Stimulated activated CD8-positive, alpha-beta memory T cell treated with anti-CD3 and anti-CD28 coated beads, Interleukin-15, amount 100 ng/mL, for 4 hours (primary cell): Measurements from ENCODE around the gene SERP2.

Source experiments
- DNase-seq, 2 donors: peaks; one replicate each; pipeline ENCODE4 v3.0.0-alpha.2; 2020; ENCODE audit warnings: low read depth in 2 of 2

Gene SERP2

DNA sequence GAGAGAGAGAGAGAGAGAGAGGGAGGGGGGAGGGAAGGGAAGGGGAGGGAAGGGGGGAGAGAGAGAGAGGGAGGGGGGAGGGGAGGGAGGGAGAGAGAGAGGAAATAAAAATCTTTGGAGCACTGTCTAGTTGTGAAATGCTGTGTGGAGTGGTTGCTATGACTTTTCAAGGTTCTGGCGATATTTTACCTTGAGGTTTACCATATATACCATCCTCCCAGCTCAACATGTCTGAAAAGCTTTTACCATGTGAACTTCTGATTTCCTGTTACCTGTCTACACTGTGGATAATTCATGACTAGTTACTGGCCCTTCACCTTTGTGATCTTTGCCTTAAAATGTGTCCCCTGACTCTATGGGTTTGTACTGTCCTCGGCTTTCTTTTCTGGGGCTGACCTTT, 38.2 kb downstream of the SERP2 start:
- DNase-seq: no peak

DNA sequence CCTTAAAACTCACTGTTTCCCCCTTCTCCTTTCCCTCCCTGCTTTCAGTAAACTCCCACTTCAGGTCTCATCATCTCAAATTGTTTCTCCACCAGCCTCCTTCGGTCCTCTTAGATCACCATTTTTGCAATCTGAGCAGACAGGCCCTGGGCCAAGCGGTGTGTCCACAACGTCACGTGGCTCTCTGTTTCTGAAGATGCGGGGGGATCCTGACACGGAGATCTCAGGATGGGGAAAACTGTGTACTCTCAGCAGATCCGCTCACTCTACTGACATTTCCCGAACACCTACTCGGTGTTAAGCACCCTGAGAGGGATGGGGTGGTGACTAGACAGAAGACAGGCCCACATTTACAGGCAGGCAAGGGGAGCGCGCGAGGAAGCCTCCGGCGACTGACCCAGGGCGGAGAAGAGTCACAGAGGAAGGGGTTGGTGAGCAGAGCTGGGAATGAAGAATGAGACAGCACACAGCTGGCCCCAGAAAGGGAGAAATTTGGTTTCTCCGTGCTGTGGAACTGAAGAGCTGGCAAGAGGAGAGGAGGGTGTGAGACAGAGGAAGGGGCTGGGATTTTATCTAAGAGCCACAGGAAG, 38.8 kb downstream of the SERP2 start:
- no peak for DNase-seq

DNA sequence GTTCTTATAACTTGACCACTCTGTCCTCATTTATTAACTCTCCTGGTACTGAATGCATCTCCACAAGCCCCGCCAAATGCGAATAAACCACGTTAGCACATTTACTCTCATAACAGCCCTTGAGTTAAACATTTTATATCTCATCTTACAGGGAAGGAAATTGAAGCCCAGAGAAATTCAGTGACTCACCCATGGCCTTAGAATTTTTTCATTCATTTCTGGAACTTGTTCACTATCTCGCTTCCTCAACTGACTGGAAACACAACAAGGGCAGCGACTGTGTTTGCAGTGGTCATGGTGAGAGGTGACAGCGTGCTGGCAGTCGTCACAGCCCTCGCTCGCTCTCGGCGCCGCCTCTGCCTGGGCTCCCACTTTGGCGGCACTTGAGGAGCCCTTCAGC, 39.5 kb downstream of the SERP2 start:
- no peak for DNase-seq

DNA sequence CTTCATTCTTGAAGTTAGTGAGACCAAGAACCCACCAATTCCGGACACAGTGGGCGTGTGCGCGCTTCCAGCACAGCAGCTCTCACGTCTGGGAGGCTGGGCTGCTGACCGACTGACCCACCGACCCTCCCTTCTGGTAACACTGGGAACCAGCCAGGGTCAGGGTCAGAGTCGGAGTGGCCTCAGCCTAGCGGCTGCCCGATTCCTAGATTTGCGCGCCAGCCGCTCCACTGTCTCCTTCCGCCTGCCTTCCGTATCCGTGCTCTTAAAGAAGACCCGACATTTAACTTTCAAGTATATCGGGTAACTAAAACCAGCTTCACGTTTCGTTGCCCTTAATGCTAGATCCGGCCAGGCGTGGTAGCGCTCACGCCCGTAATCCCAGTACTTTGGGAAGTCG, 41.1 kb downstream of the SERP2 start:
- DNase-seq: no peak

DNA sequence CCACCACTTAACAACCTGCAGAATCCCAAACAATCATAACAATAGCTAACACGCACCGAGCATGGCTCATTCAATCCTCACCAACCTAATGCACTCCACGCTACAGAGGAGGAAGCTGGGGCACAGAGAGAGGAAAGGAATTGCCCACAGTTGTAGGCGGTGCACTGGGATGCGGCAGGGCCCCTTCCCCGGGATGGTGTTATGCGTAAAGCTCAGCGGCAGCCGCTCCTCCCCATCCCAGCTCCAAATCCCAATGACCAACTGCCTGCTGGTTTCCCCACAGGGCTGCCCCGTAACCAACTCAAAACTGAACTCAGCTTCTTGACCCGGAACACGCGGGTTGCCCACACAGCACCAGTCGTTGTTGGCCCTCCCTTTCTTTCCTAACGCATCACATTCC, 42.2 kb downstream of the SERP2 start:
- no peak for DNase-seq

DNA sequence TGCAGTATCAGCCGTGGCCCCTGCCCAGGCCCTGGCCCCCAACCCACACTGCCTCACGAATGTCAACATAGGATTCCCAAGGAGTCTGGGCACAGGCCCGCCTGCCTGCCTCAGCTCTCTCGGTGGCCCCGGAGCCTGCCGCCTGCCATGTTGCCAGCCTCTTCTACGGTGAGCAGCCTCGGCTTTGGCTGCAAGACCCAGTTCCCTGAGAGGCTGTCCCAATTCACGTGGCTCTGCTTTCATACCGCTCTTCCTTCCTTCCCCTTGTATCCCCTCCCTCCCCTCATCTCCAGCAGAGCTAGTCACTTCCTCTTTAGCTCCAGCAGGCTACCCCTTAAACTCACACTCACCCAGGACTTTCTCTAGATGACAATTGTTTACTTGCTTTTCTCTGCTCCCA, 42.7 kb downstream of the SERP2 start:
- no peak for DNase-seq

DNA sequence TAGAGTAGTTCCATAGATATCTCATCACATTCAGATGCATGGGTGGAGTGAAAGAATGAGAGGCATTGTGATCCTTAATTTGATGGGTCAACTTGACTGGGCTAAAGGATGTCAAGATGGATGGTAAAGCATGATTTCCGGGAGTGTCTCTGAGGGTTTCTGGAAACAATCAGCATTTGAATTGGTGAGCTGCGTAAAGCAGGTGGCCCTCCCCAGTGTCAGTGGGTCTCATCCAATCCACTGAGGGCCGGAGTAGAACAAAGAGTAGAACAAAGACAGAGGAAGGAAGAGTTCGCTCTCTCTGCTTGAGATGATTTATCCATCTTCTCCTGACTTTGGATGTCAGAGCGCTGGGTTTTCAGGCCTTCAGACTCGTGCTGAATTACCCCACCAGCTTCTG, 43.1 kb downstream of the SERP2 start:
- DNase-seq: no peak

GRCh38 chr13:44417446-44417845, 43.8 kb downstream of the SERP2 start:
- no peak for DNase-seq

DNA sequence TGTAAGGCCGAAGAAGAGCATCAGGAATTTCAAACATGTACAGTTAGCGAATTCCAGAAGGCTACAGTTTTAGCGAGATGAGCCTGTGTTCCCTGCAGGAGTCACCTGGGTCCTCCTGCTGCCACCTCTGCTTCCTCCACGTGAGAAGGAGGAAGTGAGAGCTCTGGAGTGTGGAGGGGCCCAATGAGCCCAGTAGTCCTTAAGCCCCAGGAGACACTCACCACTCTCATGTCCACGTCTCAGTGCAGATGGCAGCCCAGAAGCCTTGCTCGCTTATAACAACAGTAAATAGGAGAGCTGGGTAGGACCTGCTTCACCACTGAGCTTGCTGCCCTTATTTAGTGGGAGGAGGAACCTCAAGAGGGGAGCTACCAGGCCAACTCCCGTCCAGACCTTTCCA, 44.3 kb downstream of the SERP2 start:
- no peak for DNase-seq

GRCh38 chr13:44420376-44421220, 47.0 kb downstream of the SERP2 start:
- no peak for DNase-seq

DNA sequence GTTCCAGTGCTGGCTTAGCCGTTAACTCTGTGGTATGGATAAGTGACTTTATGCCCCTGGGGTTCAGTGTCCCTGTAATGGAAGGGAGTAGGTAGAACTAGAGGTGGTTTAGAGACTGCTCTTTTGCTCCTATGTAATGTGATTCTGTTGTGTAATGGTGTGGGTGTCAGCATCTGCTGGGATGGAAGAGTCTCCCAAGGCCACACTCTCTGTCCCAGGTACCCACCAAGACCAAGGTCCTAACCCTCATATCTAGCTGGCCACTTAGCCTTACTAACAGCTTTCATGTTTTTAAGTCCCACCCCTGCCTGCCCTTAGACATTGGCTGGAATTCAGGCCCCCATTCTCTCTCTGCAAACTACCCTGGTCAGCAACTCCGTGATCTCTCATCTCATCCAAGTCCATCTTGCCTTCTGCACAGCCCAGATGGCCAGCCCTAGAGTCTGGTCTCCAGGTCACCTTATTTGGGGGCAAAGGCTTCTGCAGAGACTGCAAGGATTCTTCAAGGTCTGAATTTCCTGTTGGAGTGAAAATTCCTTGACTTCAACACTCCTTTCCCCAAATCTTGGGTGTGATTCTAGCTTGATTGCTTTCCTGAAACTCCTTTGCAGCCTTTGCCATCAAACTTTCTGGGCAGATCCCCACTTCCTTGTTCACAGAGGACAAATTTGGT, 48.4 kb downstream of the SERP2 start:
- DNase-seq: no peak

DNA sequence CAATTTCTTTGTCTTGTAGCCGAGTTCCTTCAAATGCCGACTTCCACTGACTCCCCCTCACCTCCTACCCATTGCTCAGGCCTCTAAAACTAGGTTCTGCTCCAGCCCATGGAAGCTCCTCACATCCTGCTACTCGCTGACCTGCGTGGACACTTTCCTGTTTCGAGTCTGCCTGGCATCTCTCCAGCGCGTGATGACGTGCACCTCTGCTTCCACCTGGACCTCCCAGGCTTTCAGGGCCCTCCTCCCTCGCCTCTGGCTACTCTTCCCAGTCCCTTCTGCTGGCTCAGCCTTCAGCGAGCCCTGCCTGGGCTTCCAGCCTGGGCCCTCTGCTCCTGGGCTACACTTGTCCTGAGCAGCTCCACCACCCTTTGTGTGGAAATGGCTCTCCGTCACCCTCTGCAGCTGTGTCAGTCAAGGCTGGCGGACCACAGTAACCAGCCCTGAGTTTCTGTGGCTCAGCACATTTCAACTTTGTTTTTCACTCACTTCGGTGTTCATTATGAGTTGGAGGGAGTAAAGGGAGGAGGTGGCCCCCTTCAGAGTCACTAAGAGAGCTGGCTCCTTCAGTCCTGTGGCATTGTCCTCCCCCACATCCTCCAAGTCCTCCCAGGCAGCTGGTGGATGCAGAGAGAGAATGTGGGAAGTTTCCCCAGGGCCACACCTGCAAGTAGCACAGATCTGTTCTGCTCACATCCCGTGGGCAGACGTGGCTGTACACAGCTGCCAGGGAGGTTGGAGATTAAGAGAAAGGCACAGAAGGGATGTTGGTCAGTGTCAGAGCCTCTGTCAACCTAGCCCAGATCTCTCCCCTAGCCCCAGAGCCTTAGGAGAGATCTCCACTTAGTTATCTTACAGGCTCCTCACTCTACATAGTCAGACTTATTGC, 49.4 kb downstream of the SERP2 start:
- no peak for DNase-seq

DNA sequence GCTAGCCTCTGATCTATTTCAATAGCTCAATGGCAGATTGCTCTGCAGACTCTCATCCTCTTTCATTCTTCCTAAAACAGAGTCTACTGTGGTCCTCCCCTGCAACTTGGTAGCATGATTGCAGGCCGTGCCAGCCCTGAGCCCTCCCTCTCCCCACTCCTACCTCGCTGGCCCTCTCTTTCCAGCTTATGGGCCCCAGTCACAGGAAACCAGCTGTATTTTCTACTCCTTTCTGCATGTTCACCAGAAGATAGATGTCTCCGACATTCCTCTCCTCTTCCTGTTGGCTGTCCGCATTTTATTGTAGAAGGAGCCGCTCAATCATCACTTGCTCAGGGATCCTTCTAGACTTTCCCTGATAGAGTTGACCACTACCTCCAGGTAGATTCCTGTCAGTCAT, 50.2 kb downstream of the SERP2 start:
- DNase-seq: no peak

DNA sequence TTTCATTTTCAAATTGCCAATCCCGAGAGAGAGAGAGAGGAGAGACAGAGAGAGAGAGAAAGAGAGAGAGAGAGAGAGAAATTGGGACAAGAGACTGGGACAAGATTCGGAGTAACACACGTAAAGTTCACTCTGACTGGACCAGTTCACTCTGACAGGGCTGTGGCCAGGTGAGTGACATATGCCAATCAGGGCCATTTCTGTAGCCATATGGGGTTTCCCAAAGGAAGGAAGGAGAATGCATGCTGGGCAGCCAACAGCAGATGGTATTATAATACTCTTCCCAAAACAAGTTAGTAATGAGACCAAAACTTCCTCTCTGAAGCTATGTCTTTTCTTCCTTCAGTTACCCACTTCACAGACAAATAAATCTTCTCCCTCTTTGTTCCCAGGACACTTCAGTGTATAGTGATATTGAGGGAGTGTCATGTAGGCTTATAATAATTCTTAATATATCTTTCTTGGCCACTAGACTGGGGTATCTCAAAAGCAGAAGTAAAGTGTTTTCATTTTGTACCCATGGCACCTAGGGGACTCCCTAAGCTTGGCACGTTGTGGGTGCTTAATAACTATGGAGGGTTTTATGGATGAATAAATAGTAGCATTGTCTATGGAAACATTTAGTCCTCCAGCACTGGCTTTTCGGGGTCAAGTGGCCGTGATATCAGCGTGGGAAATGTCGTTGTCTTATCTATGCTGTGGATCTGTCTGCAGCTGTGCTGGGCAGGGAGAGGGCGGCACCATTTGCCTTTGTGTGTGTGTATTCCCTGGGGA, 51.6 kb downstream of the SERP2 start:
- DNase-seq: no peak

- no peak for DNase-seq
Measured at GRCh38 chr13:44425815-44426078, 52.1 kb downstream of the SERP2 start.

DNA sequence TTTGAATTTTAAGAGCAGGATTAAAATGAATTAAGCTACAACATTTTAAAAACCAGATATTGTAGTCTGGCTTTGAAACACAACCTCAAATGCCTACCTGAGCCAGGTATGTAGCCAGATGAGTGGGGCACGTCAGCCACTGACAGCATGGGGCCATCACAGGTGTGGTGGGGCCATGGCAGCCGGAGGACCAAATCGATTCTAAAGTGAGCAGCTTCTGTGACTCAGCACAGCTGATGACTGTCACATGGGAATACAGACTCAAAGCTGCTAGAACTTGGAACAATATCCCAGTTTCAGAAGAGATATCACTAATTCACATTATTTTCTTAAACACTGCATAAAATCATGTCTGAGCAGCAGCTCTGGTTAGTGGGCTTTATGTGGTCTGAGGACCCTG, 52.8 kb downstream of the SERP2 start:
- DNase-seq: no peak

DNA sequence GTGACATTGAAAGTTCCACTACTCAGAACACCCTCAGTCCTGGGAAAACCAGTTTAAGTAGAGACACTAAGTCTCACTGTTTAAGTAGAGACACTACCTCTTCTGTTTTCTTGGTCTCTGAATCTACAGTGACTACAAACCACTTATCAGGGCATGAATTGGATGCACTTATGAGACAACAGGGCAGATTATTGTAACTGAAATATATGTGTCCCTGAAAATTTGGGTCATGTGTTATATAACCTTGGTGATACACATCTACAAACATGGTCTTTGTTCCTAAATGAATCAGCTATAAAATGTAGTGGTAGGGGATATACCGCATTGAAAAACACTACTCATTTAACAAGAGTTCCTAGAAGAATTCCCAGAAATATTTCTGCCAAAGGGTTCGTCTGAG, 55.7 kb downstream of the SERP2 start:
- no peak for DNase-seq

DNA sequence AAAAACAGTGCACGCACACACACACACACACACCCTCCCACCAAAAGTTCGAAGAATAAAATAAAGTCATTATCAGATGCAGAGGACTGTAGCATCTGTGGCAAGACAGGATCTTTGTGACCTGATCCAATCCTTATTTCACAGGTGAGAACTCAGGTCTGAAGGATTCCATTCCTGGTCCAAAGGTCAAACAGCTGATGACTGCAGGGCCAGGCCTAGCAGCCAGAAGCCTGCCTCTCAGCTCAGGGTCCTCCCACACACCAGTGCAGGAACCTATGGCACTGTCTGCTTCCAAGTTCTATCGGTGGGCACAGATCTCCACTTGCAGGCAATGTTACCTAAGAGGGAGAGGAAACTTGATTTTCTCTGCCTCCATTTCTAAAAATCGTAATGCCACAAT, 57.5 kb downstream of the SERP2 start:
- DNase-seq: no peak

DNA sequence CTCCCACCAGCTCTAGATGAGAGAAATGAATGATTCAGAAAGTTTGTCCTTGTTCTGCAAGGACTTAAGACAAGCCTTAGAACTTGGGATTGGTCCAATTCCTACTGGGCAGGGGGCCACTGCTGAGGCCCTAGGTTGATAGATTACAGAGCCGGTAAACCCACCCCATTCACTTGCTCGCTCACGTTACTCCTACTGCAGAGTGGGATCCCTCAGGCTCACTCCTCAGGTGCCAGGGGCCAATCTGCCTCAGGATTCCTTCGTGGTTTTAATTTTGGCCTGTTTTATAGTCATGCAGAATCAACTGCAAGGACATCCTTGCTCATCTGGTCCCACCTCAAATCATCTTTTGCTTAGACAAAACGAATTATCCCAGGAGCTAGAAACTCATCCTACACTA, 59.0 kb downstream of the SERP2 start:
- DNase-seq: no peak

DNA sequence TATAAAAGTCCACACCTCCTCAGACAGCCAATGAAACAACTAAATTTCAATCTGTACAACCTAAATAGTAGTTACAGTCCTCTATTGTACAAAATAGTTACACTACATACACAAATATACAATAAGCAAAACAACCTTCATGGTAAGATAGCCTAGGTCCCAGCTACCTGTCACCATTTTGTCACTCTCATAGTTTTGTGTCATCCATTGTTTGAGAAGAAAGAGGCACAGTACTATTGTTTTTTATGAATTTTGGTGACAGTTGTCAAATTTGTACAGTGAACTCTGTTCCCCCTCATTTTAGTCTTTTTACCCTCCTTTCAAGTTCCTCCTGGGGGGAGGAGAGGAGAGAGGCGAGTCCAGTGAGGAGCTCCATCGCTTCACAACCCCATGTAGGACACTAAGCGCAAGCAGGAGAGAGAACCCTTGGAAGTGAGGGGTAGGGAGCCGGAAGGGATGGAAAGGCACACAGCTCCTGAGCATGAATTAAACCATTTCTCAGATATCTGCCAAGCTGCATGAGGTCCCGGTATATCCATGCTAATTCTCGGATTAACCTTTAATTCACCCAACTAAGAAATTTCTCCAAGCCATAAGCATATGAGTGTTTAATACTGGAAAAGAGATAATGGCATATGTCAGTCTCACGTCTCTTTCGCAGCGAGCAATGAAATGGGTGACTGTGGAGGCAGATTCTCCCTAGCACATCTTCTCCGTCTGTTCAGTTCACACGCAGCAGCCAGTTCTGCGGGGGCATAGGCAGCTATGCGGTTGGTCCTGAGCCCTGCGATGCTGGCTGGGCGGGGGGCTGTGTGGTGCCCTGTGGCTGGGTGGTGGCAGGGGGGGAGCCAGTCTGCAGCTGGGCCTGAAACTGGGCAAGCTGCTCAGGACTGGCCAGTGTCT, 60.5 kb downstream of the SERP2 start:
- no peak for DNase-seq

GRCh38 chr13:44434766-44435141, 61.1 kb downstream of the SERP2 start:
- no peak for DNase-seq
